GM19438 (cell line): ENCODE data around the gene XPR1.

Experiments used
- ATAC-seq: cut with Tn5 transposase; IDR thresholded peaks from one replicate; pipeline ENCODE4 v1.9.1; 2021; ENCODE audit warnings: low read depth; ENCODE audit not compliant: unreplicated experiment

Gene XPR1

DNA sequence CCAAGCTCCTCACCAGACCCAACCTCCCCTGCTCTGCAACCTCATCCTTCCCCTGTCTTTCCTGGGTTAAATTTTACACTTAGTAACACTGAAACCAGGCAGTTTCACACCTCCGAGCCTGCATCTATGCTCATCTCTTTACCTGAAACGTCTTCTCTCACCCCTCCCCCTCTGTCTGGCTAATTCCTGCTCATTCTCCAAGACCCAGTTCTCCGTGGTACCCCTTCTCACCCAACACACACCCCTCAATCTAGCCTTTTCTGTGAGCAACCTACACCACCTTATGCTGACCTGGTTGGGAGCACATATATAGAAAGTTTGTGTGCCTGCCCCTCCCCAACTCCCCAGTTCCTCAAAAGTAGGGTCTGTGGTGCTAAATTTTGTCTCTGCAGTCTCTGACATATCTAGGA is 277.2 kb downstream of the XPR1 start:
- ATAC-seq, result peak; percentile 33

DNA sequence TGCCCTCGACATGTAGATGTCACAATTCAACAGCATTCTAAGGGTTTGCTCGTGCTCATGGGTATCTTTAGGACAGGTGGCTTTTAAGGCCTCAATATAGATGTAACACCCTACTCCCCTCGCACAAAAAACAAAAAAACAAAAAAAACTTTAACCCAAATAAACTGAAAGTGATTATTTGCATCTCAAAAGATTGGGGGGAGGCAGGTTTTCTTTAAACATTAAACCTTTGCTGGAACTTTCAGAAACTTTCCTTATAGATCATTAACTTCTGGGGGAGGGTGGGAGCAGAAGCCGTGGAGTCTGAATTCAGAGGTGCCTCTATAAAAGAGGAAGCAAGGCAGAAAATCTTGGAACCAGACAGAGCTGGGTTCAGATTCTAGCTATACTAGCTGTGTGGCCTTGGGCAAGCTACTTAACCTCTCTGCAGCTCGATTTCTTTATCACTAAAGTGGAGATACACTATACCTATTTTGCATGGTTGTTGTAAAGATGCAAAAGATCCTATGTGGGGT is 277.7 kb downstream of the XPR1 start:
- ATAC-seq, result peak; percentile 44

DNA sequence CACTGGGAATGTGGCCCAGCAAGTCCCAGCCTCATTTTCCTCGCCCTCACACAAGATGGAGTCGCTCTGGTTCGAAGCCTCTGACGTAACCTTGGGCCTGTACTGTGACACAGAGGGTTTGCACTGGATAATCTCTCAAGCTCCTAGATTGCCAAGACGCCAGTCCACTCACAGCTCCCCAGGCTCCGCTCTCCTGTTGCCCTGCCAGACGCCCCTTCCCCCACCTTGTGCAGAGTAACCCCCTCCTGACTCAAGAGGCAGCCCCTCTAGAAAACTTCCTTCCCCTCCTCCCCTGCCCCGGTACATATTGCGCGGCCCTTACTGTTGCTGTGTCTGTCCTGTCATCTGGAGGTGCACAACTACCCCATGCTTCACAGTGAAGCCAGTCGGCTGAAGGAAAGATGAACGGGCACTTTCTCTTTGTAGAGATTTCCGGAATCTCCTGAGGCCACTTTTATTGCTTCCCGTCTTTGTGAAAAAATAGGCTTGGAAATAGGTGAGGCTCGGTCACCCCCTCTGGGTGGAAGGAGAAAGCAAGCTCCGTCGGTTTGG is 279.9 kb downstream of the XPR1 start:
- no peak for ATAC-seq

DNA sequence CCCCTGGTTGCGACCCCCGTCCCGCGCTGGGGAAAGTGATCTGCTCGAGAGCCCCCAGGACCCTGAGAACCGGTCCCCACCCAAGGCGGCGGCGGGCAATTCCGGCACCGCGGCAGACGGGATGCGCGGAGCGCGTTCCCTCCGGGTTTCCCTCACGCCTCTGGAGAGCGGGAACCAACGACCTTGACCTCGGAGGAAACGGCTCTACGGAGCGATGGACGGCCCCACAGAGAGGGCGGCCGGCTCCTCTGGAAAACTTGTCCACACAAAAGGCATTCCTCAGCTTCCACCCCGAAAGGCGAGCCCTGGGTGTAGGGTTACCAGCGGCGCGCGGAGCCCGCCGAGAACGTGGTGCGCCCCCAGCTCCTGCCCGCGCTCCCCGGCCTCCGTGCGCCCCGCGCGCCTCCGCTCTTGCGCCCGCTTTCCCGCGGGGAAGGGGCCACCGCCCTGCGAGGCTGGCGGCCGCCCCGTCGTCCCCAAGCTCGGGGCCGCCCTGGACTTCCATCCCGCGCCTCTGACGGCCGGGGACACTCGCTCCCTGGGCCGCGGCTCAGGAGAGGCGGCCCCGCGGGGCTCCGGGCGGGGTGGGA is 280.5 kb downstream of the XPR1 start:
- peak; percentile 10 for ATAC-seq

DNA sequence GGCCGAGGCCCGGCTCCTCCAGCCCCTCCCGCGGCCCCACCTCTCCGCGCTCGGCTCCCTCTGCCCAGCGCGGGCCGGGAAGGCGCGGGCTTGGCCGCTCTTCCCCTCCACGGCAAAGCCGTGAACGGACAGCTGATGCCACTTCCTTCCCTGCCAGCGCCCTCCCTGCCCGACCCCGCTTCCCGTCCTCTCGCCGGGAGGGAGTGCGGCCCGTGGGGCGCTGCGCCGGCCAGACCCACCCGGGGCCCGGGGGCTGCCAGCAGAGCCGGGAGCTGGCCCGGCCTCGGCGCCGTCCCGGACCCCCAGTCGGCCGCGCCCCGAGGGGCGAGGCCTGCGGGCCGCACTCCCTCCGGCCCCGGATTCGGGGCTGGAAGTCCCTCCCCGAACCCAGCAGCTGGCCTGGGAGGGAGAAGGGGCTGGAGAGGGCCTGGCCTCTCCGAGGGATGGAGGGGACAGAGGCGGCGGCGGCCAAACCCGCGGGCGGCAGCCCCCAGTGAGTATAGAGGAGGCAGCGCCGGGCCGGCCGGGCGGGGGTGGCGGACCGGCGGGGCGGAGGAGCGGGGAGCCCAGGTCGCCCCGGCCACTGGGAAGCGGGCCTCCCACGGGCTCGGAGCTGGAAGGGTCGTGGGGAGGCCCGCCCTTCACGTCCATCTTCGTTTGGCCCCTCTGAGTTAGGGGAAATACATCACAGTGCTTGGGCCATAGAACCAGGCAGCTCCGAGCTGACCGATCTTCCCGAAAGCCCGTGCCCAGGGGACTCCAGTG is 281.2 kb downstream of the XPR1 start, which contains the start of gene KIAA1614:
TSS of gene KIAA1614 (plus strand) at position 97 of the 765 bp plus-strand sequence. CDS start at position 444, 347 bp downstream.
- peak; percentile 25 for ATAC-seq

DNA sequence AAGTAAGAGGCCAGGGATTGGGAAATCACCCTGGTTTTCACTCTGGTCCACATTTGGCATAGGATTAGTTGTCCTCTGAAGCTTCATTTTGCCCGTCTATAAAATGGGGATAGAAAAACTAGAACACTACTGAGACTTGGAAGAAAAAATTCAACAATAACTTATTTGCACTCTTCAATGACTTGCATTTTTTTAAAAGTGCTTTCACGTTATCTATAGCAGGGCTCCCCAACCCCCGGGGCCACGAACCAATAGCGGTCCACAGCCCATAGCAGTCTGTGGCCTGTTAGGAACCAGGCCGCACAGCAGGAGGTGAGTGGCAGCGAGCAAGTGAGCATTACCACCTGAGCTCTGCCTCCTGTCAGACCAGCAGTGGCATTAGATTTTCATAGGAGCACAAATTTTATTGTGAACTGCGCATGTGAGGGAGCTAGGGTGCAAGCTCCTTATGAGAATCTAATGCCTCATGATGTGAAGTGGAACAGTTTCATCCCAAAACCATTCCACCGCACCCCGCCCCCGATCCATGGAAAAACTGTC is 283.7 kb downstream of the XPR1 start:
- ATAC-seq, result no peak

DNA sequence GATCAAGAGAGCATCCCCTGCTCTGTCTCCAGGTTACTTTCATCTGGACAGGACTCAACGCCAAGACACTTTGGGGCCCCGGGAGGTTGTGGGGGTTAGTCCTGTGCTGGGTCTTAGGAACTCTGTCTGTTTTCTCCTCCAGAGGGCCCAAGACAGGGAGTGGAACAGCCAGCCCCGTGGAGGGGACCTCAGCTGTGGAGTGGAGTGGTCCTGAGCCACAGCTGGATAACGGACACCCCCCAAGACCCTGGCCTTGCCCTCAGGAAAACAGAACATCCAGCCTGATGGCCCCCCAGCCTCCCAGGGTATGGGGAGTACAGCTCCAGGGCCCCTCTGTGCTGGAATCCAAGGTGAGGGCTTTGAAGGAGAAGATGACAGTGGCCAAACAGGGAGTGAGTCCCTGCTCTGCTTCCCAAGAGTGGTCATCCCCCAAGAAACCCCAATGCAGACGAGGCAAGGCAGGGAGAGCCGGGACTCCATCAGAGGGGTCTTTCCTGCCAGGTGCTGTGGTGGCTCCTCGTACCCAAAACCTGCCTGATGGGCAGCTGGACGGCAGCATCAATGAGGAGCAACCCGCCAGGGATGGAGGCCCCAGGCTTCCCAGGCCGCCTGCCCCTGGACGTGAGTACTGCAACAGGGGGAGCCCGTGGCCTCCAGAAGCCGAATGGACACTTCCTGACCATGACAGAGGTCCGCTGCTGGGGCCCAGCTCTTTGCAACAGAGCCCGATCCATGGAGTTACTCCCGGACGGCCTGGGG is 284.4 kb downstream of the XPR1 start:
- ATAC-seq, result no peak

DNA sequence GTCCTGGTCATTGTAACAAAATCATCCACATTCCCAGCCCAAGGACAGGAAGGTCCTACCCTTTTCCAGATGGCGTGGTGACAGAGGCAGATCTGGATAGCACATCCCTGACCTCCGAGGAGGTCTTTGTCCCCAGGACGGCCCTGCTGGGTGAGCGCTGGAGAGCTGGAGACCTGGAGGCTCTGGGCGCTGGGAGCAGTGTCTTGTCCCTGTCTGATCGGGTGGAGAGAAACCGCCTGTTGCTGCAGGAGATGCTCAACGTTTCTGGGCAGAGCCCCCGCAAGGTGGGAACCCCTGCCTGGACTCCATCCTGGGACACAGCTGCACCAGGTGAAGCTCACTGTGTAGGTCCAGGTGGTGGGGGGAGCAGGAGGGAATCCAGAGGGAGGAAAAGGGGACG is 284.9 kb downstream of the XPR1 start:
- ATAC-seq, result no peak

DNA sequence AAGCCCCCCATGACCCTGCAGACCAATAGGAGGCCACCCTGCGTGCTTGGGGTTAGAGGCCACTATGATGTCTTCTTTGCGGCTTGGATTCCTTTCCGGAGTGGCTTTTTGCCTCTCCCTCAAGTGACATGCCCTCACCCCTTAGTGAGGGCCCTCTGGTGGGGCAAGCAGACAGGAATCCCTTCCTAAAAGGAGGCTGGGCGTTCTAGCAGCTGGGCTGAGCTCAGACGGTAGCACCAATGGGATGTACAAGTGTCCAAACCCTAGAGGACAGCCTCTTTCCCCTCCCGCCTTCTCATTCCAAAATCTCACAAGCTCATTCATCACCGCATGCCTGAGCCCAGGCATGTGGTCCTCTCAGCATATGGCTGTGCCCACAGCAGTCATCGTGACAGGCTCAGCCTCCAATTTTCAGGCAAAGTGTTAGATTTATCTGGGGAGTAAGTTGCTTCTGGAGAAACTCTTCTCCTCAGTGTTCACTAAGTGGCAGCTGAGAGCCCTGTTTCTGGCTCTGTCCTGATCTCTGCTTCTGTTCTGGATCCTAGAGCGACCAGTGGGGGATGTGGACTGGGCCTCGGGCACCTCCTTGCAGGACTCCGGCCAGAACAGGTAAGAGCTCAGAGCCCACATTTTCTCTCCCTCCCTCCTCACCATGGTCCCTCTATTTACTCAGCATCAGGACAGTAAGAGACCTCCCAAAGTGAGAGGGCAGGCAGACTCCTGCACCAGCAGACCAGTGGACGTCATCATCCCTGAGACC is 285.7 kb downstream of the XPR1 start:
- ATAC-seq, result no peak

DNA sequence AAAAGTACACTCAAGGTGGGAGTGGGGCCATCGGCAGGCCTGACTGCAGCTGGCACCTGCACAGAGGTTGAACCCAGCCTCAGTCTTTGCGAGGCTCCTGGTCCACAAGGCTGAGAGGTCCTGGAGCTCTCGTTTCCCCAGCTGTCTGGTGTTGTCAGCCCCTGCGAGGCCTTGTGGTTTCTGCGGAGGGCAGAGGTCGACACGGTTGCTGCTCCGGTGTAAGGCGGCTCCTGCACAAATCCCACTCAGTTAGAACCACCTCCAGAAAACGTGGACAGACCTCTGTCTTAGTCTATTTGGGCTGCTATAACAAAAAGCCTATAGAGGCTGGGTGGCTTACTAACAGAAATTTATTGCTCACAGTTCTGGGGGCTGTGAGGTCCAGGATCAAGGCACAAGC is 286.7 kb downstream of the XPR1 start:
- ATAC-seq, result peak; percentile 52

DNA sequence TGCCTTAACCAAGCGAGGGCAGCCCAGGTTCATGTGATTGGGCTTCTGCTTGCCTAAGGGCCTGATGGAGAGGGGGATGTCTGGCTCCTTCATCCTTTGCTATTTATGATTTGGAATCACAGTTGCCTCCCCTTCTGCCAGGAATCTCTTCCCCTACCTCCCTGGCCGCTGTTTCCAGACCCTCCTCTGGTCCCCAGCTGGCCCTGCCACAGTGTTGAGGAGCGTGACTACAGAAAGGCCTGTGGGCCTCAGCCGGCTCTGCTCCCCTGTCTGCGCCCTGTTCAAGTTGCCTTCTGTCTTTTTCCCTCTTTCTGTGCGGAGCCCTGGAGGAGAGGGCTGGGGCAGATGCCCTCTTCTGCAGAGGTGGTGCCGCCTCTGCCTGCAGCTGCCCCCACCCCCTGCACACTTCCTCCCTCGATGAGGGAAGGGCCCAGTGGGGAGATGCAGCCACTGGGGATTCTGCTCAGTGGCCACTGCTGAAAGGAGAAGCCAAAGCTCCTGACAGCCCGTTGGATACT is 287.4 kb downstream of the XPR1 start:
- ATAC-seq, result no peak

DNA sequence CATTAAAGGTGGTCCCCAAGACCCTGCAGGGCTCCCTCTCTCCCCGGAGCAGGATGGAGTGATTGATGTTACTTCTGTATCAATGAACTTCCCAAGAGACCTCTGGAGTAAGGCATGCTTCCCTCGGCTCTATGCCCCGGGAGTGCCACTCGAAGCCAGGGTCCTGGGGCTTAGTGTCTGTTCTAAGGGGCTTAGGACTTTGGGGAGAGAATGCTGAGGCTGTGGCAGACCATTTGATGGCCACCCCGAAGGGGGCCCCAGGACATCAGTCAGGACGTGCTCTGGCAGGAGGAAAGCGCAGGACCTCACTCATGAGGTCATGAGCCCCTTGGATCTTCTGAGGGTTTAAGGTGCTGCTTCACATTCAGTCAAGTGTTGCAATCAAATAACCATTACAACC is 288.4 kb downstream of the XPR1 start:
- no peak for ATAC-seq

DNA sequence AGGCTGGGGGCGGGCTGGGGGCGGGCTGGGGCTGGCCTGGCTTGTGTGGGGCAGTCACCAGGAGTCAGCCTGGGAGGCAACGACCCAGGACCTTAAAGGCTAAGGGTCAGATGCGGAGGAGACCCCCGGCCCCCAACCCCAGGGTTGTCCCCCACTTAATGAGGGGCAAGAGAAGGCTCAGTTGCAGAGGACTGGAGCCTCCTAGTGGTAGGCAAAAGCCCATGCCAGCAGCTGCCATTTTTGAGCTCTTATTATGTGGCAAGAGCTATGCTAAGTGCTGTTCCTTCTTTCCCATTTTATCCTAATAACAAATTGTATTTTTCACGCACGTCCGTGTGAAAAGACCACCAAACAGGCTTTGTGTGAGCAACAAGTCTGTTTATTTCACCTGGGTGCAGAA is 288.9 kb downstream of the XPR1 start:
- no peak for ATAC-seq

DNA sequence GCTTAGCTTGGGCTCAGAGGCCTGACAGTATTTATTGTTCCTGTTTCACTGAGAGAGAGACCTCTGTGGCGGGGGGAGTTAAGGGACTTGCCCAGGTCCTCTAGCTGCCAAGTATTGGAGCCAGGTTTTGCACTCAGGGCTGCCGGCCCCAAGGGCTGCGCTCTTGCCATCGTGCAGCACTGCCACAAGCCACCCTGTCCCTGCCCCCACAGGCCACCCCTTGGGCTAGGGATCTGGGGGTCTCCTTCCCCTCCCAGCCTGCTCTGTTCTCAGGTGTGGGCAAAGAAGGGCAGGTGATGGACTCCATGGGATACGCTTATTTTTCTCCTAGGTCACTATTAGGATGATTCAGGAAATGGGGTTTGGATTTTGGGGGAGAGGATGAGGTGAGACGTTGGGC is 289.6 kb downstream of the XPR1 start:
- ATAC-seq, result no peak

DNA sequence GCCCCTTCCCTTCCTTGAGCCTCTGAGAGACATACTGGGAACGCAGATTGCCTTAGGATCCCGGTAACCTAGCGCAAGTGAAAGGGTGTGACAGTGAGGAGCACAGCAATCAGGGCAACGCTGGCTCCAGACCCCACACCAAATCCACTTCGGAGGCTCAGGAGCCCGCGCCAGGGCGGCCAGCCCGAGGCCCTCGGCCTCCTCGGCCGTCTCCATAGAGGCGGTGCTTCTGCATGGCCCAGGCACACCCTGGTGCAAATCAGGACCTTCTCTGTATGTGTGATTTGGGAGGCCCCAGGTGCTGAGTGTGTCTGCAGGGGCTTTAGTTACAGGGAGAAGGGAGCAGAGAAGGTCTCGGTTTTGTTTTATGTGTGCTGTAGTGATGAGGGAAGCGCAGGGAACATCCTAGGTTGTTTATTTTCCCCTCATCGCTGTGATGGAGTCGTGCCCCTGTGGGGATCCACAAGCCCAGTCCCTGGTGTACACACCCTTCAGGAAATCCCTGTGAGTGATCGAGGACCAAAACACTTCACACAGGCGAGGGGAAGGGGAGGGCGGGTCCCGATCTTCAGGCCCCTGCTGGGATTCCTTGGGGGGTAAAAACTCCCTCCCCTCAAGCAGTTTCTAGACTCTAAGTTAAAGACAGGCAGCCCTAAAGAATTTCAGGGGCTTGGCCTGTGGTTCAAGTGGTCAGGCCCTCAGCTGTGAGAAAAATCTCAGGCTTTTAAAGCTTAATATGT is 290.2 kb downstream of the XPR1 start:
- ATAC-seq, result no peak

DNA sequence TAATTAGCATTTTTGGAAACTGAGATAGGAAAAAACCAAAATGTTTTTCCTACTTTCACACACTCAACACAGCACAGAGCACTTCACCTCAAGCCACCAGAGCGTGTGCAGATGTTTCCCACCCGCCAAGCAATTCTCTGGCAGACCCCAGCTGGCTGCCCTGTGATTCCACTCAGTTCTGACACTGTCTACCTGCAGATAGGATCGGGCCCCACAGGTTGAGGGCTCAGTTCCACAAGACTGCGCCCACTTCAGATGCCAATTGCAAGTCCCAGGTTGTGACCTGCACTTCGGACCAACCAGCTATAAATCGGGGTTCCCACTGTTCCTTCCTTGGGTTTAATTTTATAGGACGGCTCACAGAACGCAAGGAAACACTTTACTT is 290.8 kb downstream of the XPR1 start:
- ATAC-seq, result no peak

DNA sequence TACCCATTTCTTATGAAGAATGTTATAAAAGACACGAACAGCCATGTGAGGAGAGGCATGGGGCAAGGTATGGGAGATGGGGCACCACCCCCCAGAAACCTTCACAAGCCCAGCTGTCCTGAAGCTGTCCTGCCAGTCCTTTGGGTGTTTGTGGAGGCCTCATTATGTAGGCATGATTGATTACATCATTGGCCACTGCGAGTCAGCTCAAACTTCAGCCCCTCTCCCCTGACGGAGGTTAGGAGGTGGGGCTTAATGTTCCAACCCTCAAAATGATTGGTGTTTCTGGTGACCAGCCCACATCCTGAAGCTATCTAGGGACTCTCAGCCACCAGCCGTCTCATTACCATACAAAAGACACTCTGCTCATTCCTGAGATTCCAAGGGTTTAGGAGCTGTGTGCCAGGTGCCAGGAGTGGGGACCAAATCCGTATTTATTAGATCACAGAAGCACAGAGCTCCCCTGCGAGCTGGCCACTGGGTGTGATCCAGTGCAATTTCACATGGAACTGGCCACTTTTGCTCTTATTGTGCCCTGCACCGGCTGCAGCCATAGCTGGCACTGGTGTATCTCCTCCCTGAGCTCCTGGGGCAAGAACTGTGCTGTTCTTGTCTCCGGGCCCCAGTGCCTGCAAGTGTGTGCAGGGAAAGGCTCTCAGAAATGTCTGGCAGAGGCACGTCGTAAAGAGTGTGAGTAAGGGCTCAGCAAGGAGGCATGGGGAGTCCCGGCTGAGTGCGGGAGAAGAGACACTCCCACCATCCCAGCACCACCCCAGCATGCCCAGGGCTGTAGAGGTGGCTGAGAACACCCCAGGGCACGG is 291.4 kb downstream of the XPR1 start:
- peak; percentile 40 for ATAC-seq

DNA sequence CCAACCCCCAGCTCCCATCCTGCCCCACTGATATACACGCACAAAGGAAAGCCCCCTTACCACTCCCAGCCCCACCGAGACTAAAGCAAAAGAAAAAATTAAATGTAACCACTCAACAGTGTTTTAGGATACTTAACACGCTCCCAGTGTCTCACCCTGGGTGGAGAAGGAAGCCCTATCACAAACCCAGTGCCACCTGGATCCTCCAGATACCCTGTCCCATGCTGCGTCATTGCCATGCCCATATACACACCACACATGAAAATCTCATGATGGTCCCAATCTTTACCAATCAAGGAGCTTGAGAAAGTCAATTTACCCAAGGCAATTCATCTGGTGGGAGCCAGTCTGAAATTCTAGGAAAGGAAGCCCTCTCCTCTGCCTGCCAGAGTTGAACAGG is 292.1 kb downstream of the XPR1 start:
- ATAC-seq, result no peak
